ENCODE results near the gene FAM47A.

The FAM47A gene

GRCh38 chrX:34132028-34132427 lies at the start of gene FAM47A:
Gene FAM47A (minus strand): TSS chrX:34132314. CDS start chrX:34132278, 36 bp downstream.
- DNase-seq (ENCODE audit: low read depth in 1 of 2, low spot score in 1 of 2): no peak

- no peak for DNase-seq (ENCODE audit: low read depth in 1 of 2, low spot score in 1 of 2)
Observed at GRCh38 chrX:34147345-34147744, 15.2 kb upstream of the FAM47A start.

GRCh38 chrX:34146906-34147305 lies 14.8 kb upstream of the FAM47A start:
- DNase-seq (ENCODE audit: low read depth in 1 of 2, low spot score in 1 of 2): no peak

GRCh38 chrX:34144246-34144645 lies 12.1 kb upstream of the FAM47A start:
- no peak for DNase-seq (ENCODE audit: low read depth in 1 of 2, low spot score in 1 of 2)

- DNase-seq (ENCODE audit: low read depth in 1 of 2, low spot score in 1 of 2): no peak
Observed at GRCh38 chrX:34140816-34141215, 8.7 kb upstream of the FAM47A start.

GRCh38 chrX:34130980-34131744 lies 952 bp downstream of the FAM47A start:
- DNase-seq (ENCODE audit: low read depth in 1 of 2, low spot score in 1 of 2): no peak

- DNase-seq (ENCODE audit: low read depth in 1 of 2, low spot score in 1 of 2): no peak
Observed at GRCh38 chrX:34130501-34130900, 1.6 kb downstream of the FAM47A start.

- no peak for DNase-seq (ENCODE audit: low read depth in 1 of 2, low spot score in 1 of 2)
Observed at GRCh38 chrX:34126011-34126410, 6.1 kb downstream of the FAM47A start.

- DNase-seq (ENCODE audit: low read depth in 1 of 2, low spot score in 1 of 2): no peak
Observed at GRCh38 chrX:34119122-34119521, 13.0 kb downstream of the FAM47A start.

GRCh38 chrX:34112459-34112858 lies 19.7 kb downstream of the FAM47A start:
- no peak for DNase-seq (ENCODE audit: low read depth in 1 of 2, low spot score in 1 of 2)

All from activated T-helper 1 cell treated with anti-CD3 and anti-CD28 coated beads, Interleukin-2, amount 50 U/mL, for 16 hours (primary cell).